Neural cell (in vitro differentiated cells): ENCODE results near the gene SLC6A3. TPM values are rescaled to one million over a fixed set of nuclear protein-coding genes. Genes with fewer than 3 reads are reported as not detected.

Experiments used
- H2AFZ ChIP-seq: fragments of 200-600, 300-800 bp; sonication (generic), shearing (Covaris generic); 2 replicates; pipeline ENCODE4 v1.6.0; 2014; ENCODE audit warnings: low read depth, mild to moderate bottlenecking, antibody characterized with exemption, low read length, moderate library complexity
- H3F3A ChIP-seq: fragments of 200-600 bp; shearing (Covaris generic); 2 replicates; pipeline ENCODE4 v1.6.1; 2016; ENCODE audit warnings: mild to moderate bottlenecking, moderate library complexity, mixed read lengths, antibody characterized with exemption, low read length; ENCODE audit not compliant: insufficient read depth, poor library complexity, severe bottlenecking
- H3K27ac ChIP-seq: fragments of 200-600, 300-800 bp; sonication (generic), shearing (Covaris generic); 2 replicates; pipeline ENCODE4 v1.5.1; 2014; ENCODE audit warnings: mild to moderate bottlenecking, low read length, moderate library complexity
- H3K27me3 ChIP-seq: fragments of 300-800, 200-600 bp; sonication (generic), shearing (Covaris generic); 2 replicates; pipeline ENCODE4 v1.6.0; 2014; ENCODE audit warnings: mild to moderate bottlenecking, low read depth, low read length, moderate library complexity; ENCODE audit not compliant: insufficient read depth
- H3K36me3 ChIP-seq: fragments of 300-800, 200-600 bp; sonication (generic), shearing (Covaris generic); 2 replicates; pipeline ENCODE4 v1.5.1; 2014; ENCODE audit warnings: mild to moderate bottlenecking, antibody characterized with exemption, low read length, moderate library complexity; ENCODE audit not compliant: insufficient read depth
- H3K4me2 ChIP-seq: fragments of 300-800, 200-600 bp; sonication (generic), shearing (Covaris generic); 2 replicates; pipeline ENCODE4 v1.6.0; 2014; ENCODE audit warnings: mild to moderate bottlenecking, low read length
- H3K4me3 ChIP-seq: fragments of 300-800, 200-600 bp; sonication (generic), shearing (Covaris generic); 2 replicates; pipeline ENCODE4 v1.5.1; 2014; ENCODE audit warnings: mild to moderate bottlenecking, low read length, moderate library complexity
- H3K79me2 ChIP-seq: fragments of 200-600 bp; shearing (Covaris generic); replicated peaks from 2 replicates; pipeline ENCODE4 v1.6.0; 2014; ENCODE audit warnings: mild to moderate bottlenecking, low read length, moderate library complexity; ENCODE audit not compliant: insufficient read depth
- H3K9ac ChIP-seq: fragments of 300-800, 200-600 bp; sonication (generic), shearing (Covaris generic); 2 replicates; pipeline ENCODE4 v1.6.1; 2016; ENCODE audit warnings: mild to moderate bottlenecking, low read length, mixed read lengths
- H3K9me2 ChIP-seq: fragments of 200-600 bp; shearing (Covaris generic); 2 replicates; pipeline ENCODE4 v1.6.1; 2016; ENCODE audit warnings: mild to moderate bottlenecking, low read length, mixed read lengths; ENCODE audit not compliant: insufficient read depth
- H3K9me3 ChIP-seq: fragments of 200-600, 300-800 bp; sonication (generic), shearing (Covaris generic); 2 replicates; pipeline ENCODE4 v1.6.1; 2016; ENCODE audit warnings: mild to moderate bottlenecking, mixed run types, low read length, moderate library complexity, mixed read lengths
- H4K20me1 ChIP-seq: fragments of 200-600 bp; shearing (Covaris generic); 2 replicates; pipeline ENCODE4 v1.6.1; 2016; ENCODE audit warnings: mild to moderate bottlenecking, mixed run types; ENCODE audit not compliant: insufficient read depth
- CTCF ChIP-seq: fragments of 450-650 bp; IDR thresholded peaks from 2 replicates; pipeline ENCODE4 v1.5.1; 2014; ENCODE audit warnings: antibody characterized with exemption, mild to moderate bottlenecking, moderate library complexity; ENCODE audit not compliant: poor library complexity, severe bottlenecking
- EP300 ChIP-seq: fragments of 450-650 bp; conservative IDR thresholded peaks from 2 replicates; pipeline ENCODE4 v1.6.1; 2014; ENCODE audit warnings: antibody characterized with exemption, mild to moderate bottlenecking, moderate library complexity; ENCODE audit not compliant: poor library complexity, severe bottlenecking
- EZH2 ChIP-seq: fragments of 200-600, 300-800 bp; shearing (Covaris generic), sonication (generic); IDR thresholded peaks from 2 replicates; pipeline ENCODE4 v1.6.1; 2014; ENCODE audit warnings: antibody characterized with exemption, low read length, borderline replicate concordance, mild to moderate bottlenecking; ENCODE audit not compliant: insufficient read depth, poor library complexity, severe bottlenecking
- MXI1 ChIP-seq: fragments of 450-650 bp; conservative IDR thresholded peaks from 2 replicates; pipeline ENCODE4 v1.6.1; 2014; ENCODE audit warnings: antibody characterized with exemption, mild to moderate bottlenecking; ENCODE audit not compliant: poor library complexity, severe bottlenecking
- POLR2AphosphoS5 ChIP-seq: IDR thresholded peaks from 2 replicates; pipeline ENCODE4 v1.6.1; 2012
- RAD21 ChIP-seq: fragments of 450-650 bp; conservative IDR thresholded peaks from 2 replicates; pipeline ENCODE4 v1.6.1; 2014; ENCODE audit warnings: antibody characterized with exemption, mild to moderate bottlenecking, moderate library complexity
- REST ChIP-seq: IDR thresholded peaks from 2 replicates; pipeline ENCODE4 v1.6.1; 2012; ENCODE audit warnings: borderline replicate concordance
- SMC3 ChIP-seq: fragments of 450-650 bp; conservative IDR thresholded peaks from 2 replicates; pipeline ENCODE4 v1.6.1; 2014; ENCODE audit warnings: antibody characterized with exemption, mild to moderate bottlenecking, moderate library complexity; ENCODE audit not compliant: poor library complexity
- TAF1 ChIP-seq: IDR thresholded peaks from 2 replicates; pipeline ENCODE4 v1.6.1; 2012; ENCODE audit warnings: low read depth
- polyA plus RNA-seq: library from polyadenylated mRNA; depleted of rRNA; stranded (reverse); fragments of >200 nt; gene quantifications from 2 replicates; pipeline ENCODE4 v1.2.3, GENCODE V29; 2014

The SLC6A3 gene
- polyA plus RNA-seq, 1 donor from 2014 or later: 0.77 TPM

GRCh38 chr5:1368756-1369155 lies 76.5 kb downstream of the SLC6A3 start:
- no peak overlapping the region for H3K9ac ChIP-seq
- no peaks in the 10 kb centered on the region for H3K27me3 ChIP-seq
- H4K20me1 ChIP-seq: no peaks in the 10 kb centered on the region
- H3K4me2 ChIP-seq: no peak overlapping the region
- no peaks in the 10 kb centered on the region for H3F3A ChIP-seq
- no peak overlapping the region for H3K27ac ChIP-seq
- H2AFZ ChIP-seq: no peak overlapping the region
- no peaks in the 10 kb centered on the region for H3K36me3 ChIP-seq
- H3K9me3 ChIP-seq: no peaks in the 10 kb centered on the region
- H3K4me3 ChIP-seq: no peak overlapping the region
- H3K9me2 ChIP-seq: no peaks in the 10 kb centered on the region
- no peaks in the 10 kb centered on the region for H3K79me2 ChIP-seq
- TF ChIP-seq REST (no peak), TAF1 (no peak), MXI1 (no peak), SMC3 (no peak), EZH2 (no peak), POLR2AphosphoS5 (no peak), CTCF (no peak), RAD21 (no peak), EP300 (no peak)

- Histone ChIP-seq H4K20me1 (no peaks in the 10 kb centered on the region), H3K79me2 (no peaks in the 10 kb centered on the region), H3K9me3 (no peaks in the 10 kb centered on the region), H3K4me2 (no peak overlapping the region), H2AFZ (no peak overlapping the region), H3K27me3 (no peaks in the 10 kb centered on the region), H3K36me3 (no peaks in the 10 kb centered on the region), H3K27ac (no peak overlapping the region), H3K9ac (no peak overlapping the region), H3K9me2 (no peaks in the 10 kb centered on the region), H3K4me3 (no peak overlapping the region), H3F3A (no peaks in the 10 kb centered on the region)
- TF ChIP-seq EZH2: no peak
- no peak for TF ChIP-seq SMC3
- TF ChIP-seq TAF1: no peak
- TF ChIP-seq POLR2AphosphoS5: no peak
- no peak for TF ChIP-seq REST
- TF ChIP-seq CTCF: no peak
- TF ChIP-seq EP300: no peak
- no peak for TF ChIP-seq RAD21
- TF ChIP-seq MXI1: no peak
Observed at GRCh38 chr5:1368236-1368635, 77.0 kb downstream of the SLC6A3 start.
